ENCODE results near the gene SRRT. TPM values are rescaled to one million over a fixed set of nuclear protein-coding genes. Genes with fewer than 3 reads are reported as not detected.

Gene SRRT
- total RNA-seq, 1 donor from 2014 or later = 61.1 TPM

DNA sequence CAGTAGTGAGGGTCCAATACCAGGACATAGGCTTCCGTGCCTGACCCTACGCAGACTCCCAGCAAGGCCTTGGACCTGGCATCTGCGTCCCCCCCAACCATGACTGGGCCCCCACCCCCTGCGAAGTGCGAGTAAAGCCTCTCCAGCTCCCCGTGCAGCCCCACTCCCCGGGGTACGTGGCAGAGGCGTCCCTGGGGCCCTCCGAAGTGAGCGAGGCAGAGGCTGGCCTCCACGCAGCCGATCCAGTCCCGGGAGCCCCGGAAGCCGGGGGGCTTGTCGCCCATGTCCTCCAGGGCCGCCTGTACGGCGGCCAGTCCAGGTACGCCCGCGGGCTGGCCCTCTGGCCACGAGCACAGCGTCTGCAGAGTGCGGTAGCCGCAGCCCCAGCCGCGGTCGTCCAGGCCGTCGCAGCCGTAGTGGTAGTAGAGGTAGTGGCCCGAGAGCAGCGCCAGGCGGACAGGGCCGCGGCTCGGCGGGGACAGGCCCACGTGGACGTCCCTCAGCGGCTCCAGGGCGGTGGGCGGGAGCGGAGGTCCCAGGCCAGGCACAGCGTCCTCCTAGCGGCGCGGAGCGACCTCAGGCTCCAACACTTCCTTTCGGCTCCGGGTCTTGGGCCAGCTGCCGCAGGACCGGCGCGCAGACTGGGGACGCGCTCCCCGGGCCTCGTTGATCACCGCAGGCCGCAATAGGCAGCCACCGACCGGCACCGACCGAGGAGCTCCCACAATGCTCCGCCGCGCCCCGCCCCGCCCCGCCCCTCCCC is 14.3 kb downstream of the SRRT start, which contains the start of gene UFSP1:
Gene UFSP1 (minus strand): TSS at position 728 of the 763 bp plus-strand sequence. CDS start 444 bp downstream, at position 284.
- DNase-seq (no peak), ATAC-seq (ENCODE audit: poor library complexity) (peak; percentile 57)
- intact Hi-C loops (cut with DNase I) = no loop called here

- intact Hi-C loops (cut with DNase I) = loop anchor here (5.0 to 10.0 kb wide), 2 partner anchors 186 to 244 kb away; no protein-coding TSS in a partner anchor
- DNase-seq (no peak), ATAC-seq (ENCODE audit: poor library complexity) (no peak)
Observed at GRCh38 chr7:100890653-100891567, 16.0 kb downstream of the SRRT start.

DNA sequence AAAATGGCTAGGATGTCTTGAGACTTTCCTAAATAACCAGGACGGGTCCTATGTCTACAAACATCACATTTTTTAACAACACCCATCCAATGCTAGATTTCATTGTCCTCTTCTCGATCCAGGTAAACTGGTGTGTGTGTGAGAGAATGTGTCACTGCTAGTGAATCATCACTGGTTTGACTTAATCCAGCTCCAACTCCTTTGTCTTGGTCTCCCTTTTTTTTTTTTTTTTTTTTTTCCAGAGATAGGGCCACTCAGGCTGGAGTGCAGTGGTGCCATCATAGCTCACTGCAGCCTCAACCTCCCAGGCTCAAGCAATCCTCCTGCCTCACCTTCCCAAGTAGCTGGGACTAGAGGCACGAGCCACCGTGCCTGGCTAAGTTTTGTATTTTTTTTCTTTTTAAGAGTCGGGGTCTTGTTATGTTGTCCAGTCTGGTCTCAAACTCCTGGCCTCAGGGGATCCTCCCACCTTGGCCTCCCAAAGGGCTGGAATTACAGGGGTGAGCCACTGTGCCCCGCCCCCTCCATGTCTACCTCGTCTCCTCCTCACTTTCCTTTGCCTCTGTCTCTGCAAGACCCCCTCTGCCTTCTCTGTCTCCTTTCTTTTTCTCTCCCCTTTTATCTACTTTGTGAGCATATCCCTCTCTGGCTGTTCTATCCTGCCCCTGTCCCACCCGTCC is 16.8 kb downstream of the SRRT start:
- intact Hi-C loops (cut with DNase I) = loop anchor here (5.0 to 10.0 kb wide), 2 partner anchors 186 to 243 kb away; no protein-coding TSS in a partner anchor
- ATAC-seq (ENCODE audit: poor library complexity) (no peak), DNase-seq (no peak)

DNA sequence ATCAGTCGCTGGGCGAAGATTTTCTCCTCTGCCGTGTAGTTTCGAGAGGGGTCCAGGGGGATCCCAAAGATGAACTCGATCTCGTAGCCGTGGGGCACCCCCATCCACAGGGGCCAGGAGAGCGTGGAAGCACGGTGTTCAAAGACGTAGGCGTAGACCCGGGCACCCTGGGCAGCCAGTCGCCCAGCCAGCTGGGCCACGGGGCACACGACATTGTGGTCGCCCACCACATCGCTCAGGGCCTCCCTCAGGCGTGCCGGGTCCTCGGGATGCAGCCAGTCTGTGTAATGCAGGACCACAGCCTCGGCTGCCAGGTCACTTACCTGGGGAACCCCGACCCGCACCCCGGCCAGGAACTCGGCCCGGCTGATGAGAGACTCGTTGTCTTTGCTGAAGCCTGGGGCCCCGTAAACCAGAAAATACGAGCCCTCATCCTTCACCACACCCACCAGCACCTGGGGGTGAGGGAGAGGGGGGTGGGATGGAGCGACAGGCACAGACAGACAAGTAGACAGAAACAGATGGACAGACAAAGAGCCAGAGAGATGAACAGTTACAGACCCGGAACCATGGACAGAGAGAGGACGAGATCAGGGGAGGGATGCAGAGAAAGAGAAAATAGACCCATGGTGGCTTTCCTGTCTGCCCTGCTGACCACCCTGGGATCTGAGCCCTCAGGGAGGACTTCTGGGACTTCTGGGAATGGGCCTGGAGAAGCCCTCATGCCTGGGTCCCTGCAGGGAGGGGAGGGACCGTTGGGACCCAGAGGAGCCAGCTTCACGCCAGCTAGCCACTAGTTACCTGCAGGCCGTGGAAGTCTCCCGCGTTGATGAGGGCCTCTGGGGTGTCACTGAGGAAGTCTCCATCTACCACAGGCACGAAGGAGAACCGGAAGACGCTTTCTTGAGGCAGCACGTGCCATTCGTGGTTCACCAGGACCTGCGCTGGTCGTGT is 17.7 kb downstream of the SRRT start:
- DNase-seq (peak; percentile 33), ATAC-seq (ENCODE audit: poor library complexity) (no peak)
- intact Hi-C loops (cut with DNase I) = loop anchor here (5.0 to 10.0 kb wide), 2 partner anchors 185 to 242 kb away; no protein-coding TSS in a partner anchor

- DNase-seq = no peak
- ATAC-seq (ENCODE audit: poor library complexity) = no peak
- intact Hi-C loops (cut with DNase I) = loop anchor here (5.0 to 10.0 kb wide), 2 partner anchors 184 to 241 kb away; no protein-coding TSS in a partner anchor
Observed at GRCh38 chr7:100893318-100893895, 18.5 kb downstream of the SRRT start.

DNA sequence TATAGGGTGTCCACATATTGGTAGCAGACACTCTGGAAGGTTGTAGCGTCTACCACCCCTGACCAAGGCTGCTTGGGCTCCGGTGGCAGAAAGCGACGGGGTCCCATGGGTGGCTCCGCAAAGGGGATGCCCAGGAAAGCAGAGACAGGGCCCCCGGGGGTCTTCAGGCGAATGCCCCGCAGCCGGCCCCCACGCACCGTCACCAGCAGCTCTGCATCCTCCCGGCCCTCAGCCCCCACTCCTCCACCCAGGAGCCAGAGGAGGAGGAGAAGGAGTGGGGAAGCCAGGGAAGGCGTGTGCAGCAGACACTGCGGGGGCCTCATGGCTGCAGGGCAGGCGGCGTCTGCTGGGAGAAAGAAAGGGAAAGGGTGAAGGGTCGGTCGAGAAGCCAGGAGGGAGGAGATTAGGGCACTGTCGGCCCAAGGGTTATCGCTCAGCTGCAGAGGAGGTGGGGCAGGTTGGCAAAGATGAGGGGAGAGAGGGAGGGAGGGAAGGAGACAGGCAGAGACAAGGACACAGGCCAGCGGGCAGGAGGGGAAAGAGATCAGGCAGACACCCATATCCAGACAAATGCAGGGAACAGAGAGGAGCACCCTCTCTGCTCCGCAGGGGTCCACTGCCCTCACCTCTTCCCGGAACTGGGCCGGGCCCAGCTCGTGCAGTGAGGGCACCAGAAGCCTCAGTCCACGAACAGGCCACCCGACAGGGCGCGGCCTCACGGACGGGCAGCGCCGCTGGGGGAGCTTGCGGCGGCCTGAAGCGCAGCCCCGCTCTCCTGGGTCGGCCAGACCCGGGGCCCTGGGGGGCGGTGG is 19.2 kb downstream of the SRRT start:
- DNase-seq (no peak), ATAC-seq (ENCODE audit: poor library complexity) (no peak)
- intact Hi-C loops (cut with DNase I) = loop anchor here (5.0 to 10.0 kb wide), 2 partner anchors 183 to 241 kb away; no protein-coding TSS in a partner anchor

DNA sequence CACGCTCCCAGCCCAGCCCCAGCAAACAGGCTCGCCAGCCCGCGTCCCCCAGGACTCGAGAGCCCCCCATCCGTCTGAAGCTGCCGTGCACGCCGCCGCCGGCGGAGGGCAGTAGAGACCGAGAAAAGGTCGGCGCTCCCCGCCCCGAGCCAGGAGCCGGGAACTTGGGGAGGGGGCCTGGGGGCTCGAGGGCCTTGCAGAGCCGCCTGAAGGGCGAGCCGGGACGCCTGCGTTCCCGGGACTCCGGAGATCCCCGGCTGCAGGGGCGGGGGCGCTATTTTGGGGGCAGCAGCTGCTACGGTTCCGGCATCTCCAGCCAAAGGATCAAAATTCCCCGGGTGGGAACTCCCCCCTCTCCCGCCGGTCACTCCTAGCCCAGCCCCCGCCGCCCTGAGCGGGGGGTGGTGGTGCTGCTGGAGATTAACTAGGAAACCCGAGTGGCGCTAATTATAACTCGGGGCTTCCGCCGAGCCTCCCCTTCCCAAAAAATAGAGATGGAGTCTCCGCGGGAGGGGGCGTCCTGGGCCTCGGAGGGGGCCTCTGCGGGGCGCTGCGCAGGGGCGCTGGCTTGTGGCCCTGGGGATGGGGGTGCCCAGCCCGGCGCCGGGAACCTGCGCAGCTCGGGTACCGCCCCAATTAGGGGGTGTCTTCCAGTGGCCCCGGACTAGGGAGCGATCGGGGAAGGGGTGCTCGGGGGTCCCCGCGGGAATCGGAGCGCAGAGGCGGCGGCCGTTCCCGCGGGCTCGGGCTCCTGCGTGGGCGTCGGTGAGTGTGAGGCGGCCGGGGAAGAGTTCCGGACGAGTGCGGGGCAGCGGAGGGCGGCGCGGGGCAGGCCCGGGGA is 20.2 kb downstream of the SRRT start:
- peak; percentile 65 for DNase-seq
- ATAC-seq (ENCODE audit: poor library complexity) = peak; percentile 4

DNA sequence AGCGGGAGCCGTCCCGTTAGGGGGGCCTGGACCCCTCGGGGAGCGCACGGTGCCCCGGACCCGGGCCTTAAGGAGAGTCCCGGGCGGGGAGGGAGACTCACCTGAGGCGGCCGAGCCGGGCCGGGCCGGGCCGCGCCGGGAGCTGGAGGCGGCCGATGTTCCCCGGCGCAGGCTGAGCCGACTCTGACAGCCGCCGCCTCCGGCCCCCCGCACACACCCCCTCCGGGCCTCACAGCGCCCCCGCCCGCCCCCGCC is 20.7 kb downstream of the SRRT start, which contains the start of gene ACHE:
Gene ACHE (minus strand): TSS at position 188 of the 255 bp plus-strand sequence. CDS start 1,656 bp downstream, outside the sequence.
- DNase-seq (no peak), ATAC-seq (ENCODE audit: poor library complexity) (peak; percentile 13)
- intact Hi-C loops (cut with DNase I) = loop anchor here (10.0 kb wide), 1 partner anchor 239 kb away; no protein-coding TSS in a partner anchor

More for the DNA sequence above, 20.2 kb downstream of the SRRT start:
- intact Hi-C loops (cut with DNase I) = loop anchor here (5.0 to 10.0 kb wide), 2 partner anchors 182 to 240 kb away; no protein-coding TSS in a partner anchor

GRCh38 chr7:100895956-100896731 is 21.2 kb downstream of the SRRT start:
- intact Hi-C loops (cut with DNase I) = loop anchor here (10.0 kb wide), 1 partner anchor 239 kb away; no protein-coding TSS in a partner anchor
- DNase-seq (no peak), ATAC-seq (ENCODE audit: poor library complexity) (peak; percentile 17)

DNA sequence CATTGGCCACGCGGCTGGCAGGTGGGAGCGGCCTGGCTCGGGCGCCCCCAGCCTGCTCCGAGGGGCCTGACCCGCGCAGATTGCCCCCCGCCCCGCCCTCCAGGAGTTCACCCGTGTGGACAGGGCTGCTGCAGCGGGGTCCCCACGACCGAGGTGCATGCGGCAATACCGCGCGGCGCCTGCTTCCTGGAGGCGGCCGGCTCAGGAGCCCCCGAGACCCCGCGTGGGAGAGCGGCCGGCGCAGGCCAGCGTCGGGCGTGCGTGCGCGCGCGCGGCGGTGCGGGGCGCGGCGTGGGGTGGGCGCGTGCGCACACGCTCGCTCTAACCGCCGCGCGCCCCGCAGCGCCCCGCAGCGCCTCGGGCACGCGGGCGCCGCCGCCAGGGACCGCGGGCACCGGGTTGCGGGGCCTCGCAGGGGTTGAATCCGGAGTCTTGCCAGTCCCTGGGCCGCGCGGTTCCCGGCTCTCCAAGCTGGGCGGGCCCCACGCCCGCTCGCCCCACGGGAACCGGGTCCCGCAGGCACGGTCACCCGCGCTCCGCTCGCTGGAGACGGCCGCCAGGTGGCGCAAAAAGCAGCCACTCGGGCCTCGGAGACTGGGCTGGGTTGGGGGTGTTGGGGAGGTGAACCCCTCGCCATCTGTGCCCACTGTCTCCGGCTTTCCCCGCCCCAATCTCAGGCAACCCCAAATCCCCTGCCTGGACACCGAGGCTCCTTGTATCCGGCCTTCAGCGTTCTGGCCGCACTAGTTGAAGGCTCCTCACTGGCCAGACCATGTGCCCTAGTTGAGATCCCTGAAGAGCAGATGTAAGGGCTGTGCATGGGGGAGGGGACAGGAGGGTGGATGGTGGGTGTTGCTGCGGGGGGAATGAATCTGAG is 22.1 kb downstream of the SRRT start:
- DNase-seq = peak; percentile 67
- peak; percentile 38 for ATAC-seq (ENCODE audit: poor library complexity)
- intact Hi-C loops (cut with DNase I) = loop anchor here (1.0 to 10.0 kb wide), 2 partner anchors 162 to 238 kb away; no protein-coding TSS in a partner anchor

GRCh38 chr7:100897772-100898454 is 23.0 kb downstream of the SRRT start:
- ATAC-seq (ENCODE audit: poor library complexity) (no peak), DNase-seq (no peak)

DNA sequence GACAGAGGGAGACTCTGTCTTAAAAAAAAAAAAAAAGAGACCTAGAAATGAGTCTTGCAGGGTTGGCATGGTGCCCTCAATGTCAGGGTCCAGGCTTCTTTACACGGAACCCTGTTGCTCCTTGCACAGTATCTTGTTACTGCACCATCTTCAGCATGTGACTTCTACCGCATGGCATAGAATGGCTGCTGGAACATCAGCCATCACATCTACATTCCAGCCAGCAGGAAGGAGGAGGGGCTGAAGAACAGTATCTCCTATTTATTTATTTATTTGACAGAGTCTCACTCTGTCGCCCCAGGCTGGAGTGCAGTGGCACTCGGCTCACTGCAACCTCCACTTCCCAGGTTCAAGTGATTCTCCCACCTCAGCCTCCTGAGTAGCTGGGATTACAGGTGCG is 24.5 kb downstream of the SRRT start:
- no peak for ATAC-seq (ENCODE audit: poor library complexity)
- intact Hi-C loops (cut with DNase I) = loop anchor here (10.0 kb wide), 1 partner anchor 235 kb away; no protein-coding TSS in a partner anchor
- no peak for DNase-seq

More at GRCh38 chr7:100897772-100898454, 23.0 kb downstream of the SRRT start:
- intact Hi-C loops (cut with DNase I) = loop anchor here (1.0 to 10.0 kb wide), 2 partner anchors 161 to 237 kb away; no protein-coding TSS in a partner anchor

DNA sequence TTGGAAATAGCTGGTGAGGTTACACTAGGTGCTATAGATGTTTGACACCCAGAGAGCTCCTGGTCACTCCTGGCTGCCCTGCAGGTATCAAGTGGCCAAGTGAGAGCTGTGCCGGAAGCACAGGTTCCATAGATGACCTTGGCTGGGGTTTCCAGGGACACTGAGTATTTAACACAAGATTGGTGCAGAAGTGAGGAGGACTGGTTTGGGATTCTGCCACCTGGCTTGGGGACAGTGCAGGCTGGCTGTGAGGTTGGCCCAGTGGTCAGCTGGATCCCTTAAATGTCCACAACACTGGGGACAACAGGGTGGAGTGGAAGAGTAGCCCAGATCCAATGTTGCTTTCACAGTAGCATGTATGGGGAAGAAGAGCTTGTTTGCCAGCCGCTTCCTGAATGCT is 26.1 kb downstream of the SRRT start:
- DNase-seq = no peak
- no peak for ATAC-seq (ENCODE audit: poor library complexity)
- intact Hi-C loops (cut with DNase I) = no loop called here

All from Right ventricle myocardium superior (tissue), 1 donor.